ENCODE data around the gene RHBDD2.
"Not testable (repeated sequence)": the region's sequence is repeated elsewhere in the genome, so short reads cannot be mapped to it uniquely, and the experiment has no call there.

- TF ChIP-seq CTCF (IDR thresholded peaks at IDR 0.05; ENCODE audit: low read depth, low read length, poor library complexity, severe bottlenecking); EZH2phosphoT487 (IDR thresholded peaks at IDR 0.05; ENCODE audit: borderline replicate concordance, low read length): not testable (repeated sequence)
Observed at GRCh38 chr7:75829656-75830055, 49.2 kb upstream of the RHBDD2 start.

Measured in DOHH2 (cell line).